Peyer's patch (tissue), 4 donors: ENCODE measurements around the gene IRS1.

ENCODE experiments used
- CTCF ChIP-seq, 6 experiments: fragments of 450-650 bp in 4 of 6; fragments of 200-600 bp in 2 of 6; sonication (generic) in 1 of 6; IDR thresholded peaks; one replicate each; pipeline ENCODE4 v1.5.1; 2017 to 2019; ENCODE audit warnings: antibody characterized with exemption in 6 of 6, mild to moderate bottlenecking in 3 of 6, moderate library complexity in 1 of 6
- POLR2A ChIP-seq, 2 donors: fragments of 450-650 bp; IDR thresholded peaks; one replicate each; pipeline ENCODE4 v1.5.1; 2017; ENCODE audit warnings: antibody characterized with exemption in 2 of 2, mild to moderate bottlenecking in 2 of 2, moderate library complexity in 2 of 2

- TF ChIP-seq CTCF (IDR thresholded peaks at IDR 0.05) (no peak), POLR2A (IDR thresholded peaks at IDR 0.05) (no peak)
Observed at GRCh38 chr2:226832061-226832460, 32.4 kb upstream of the IRS1 start.
